ENCODE data around the gene PACC1. TPM values are rescaled to one million over a fixed set of nuclear protein-coding genes. Genes with fewer than 3 reads are reported as not detected.
A peak's percentile ranks its signal among the peaks of the same experiment; 100 is the strongest.

The PACC1 gene
- total RNA-seq, 1 donor from 2014 or later = 15.0 TPM

DNA sequence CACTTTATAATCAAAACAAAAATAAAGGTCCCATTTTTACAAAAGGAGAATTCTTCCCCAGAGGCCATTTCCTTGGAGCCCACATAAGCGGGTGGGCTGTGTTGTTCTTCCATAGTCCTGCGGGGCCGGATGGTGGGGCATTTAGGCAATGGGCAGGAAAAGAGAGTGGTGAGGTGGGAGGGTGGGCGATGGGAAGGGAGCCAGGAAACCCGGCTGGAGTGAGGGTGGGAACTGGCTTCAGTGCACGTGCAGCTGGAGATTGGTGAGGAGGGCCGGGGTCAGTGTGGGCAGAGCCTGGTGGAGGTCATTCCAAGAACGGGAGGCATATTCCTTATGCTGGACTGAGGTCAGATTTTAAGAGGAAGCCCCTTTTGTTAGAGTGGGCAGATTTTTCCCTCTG, 31.6 kb upstream of the PACC1 start:
- no peak for DNase-seq (ENCODE audit: low read depth)
- no peak for FAIRE-seq
- H3K4me3 ChIP-seq (ENCODE audit: low read depth, low read length) = no peak overlapping the region
- no peaks in the 10 kb centered on the region for H3K27me3 ChIP-seq (ENCODE audit: control insufficient read depth, insufficient read depth, low read length)
- TF ChIP-seq CTCF (IDR thresholded peaks at IDR 0.05; ENCODE audit: insufficient read depth, low read length, severe bottlenecking) = no peak
- peaks cover 5% of the 10 kb centered on the region for H3K36me3 ChIP-seq (ENCODE audit: control insufficient read depth, insufficient read depth, low read length)

GRCh38 chr1:212442408-212442807, 27.7 kb upstream of the PACC1 start:
- H3K27me3 ChIP-seq (ENCODE audit: control insufficient read depth, insufficient read depth, low read length) = no peaks in the 10 kb centered on the region
- H3K36me3 ChIP-seq (ENCODE audit: control insufficient read depth, insufficient read depth, low read length) = peaks cover 5% of the 10 kb centered on the region
- DNase-seq (ENCODE audit: low read depth) (no peak), FAIRE-seq (no peak)
- TF ChIP-seq CTCF (IDR thresholded peaks at IDR 0.05; ENCODE audit: insufficient read depth, low read length, severe bottlenecking) = no peak
- no peak overlapping the region for H3K4me3 ChIP-seq (ENCODE audit: low read depth, low read length)

DNA sequence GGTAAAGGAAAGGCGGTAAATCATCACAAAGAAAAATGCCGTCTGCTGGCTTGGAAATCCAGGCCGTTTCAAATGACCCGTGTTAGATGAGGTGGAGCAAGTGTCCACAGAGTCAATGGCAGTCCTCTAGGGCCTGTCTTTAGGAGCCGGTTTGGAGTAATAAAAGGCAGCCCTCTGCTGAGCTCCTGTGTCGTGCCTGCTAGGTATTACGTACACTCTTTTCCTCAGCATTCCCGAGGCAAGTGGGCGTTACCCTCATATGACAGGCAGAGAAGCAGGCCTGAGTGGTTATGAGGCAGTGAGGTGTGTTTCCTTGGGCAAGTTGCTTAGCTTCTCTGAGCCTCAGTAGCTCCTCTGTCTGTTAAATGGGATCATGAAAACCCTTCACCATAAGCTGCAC, 25.7 kb upstream of the PACC1 start:
- no peak for DNase-seq (ENCODE audit: low read depth)
- no peak for TF ChIP-seq CTCF (IDR thresholded peaks at IDR 0.05; ENCODE audit: insufficient read depth, low read length, severe bottlenecking)

DNA sequence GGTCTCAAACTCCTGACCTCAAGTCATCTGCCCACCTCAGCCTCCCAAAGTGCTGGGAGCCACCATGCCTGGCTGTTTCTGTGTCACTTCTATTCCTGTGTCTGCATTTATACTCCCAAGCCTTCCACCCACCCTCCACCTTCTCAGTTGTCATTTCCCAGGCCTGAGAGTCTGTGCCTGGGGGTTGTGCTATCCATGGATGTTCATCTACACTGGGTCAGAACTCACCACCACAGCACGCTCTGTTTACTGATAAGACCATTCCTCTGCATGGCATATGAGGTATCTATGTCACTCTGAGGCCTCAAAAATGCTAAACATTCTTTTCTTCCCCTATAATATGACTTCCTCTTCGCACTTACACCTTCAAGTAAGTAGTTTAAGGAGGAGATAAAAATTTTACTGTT, 24.1 kb upstream of the PACC1 start:
- Histone ChIP-seq H3K36me3 (ENCODE audit: control insufficient read depth, insufficient read depth, low read length) (no peaks in the 10 kb centered on the region), H3K27me3 (ENCODE audit: control insufficient read depth, insufficient read depth, low read length) (no peaks in the 10 kb centered on the region), H3K4me3 (ENCODE audit: low read depth, low read length) (no peak overlapping the region)
- FAIRE-seq = no peak
- no peak for TF ChIP-seq CTCF (IDR thresholded peaks at IDR 0.05; ENCODE audit: insufficient read depth, low read length, severe bottlenecking)
- DNase-seq (ENCODE audit: low read depth) = no peak

More for the DNA sequence above, 25.7 kb upstream of the PACC1 start:
- Histone ChIP-seq H3K4me3 (ENCODE audit: low read depth, low read length) (no peak overlapping the region), H3K36me3 (ENCODE audit: control insufficient read depth, insufficient read depth, low read length) (peaks cover 4% of the 10 kb centered on the region), H3K27me3 (ENCODE audit: control insufficient read depth, insufficient read depth, low read length) (no peaks in the 10 kb centered on the region)
- no peak for FAIRE-seq

DNA sequence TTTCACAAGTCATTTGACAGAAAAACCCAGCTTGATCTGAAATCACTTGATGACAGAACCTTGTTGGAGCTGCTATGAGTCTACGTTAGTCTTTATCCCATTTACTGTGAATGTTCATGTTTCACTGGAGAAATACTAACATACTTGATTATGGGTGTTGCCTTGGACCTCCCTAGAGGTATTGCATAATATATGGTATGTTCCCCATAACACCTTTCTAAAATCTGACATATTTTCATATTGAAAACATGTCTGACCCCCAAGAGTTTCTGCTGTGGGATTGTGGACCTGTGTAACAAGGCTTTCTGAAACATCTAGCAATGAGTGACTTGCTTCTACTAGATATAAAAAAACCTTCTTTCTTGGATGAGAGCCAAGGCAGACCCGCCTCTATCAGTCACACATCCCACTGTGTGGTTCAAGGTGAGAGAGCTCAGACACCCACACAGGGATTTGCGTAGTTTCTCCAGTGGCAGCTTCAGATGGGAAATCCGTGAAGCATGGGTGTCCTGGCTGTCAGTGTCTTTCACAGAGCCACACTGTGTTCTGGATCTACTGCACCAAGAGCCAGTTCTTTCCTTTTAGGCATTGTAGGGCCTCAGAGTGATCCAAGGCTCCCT, 22.6 kb upstream of the PACC1 start:
- Histone ChIP-seq H3K27me3 (ENCODE audit: control insufficient read depth, insufficient read depth, low read length) (no peaks in the 10 kb centered on the region), H3K36me3 (ENCODE audit: control insufficient read depth, insufficient read depth, low read length) (no peaks in the 10 kb centered on the region), H3K4me3 (ENCODE audit: low read depth, low read length) (no peak overlapping the region)
- DNase-seq (ENCODE audit: low read depth) = peak; percentile 15
- no peak for FAIRE-seq
- no peak for TF ChIP-seq CTCF (IDR thresholded peaks at IDR 0.05; ENCODE audit: insufficient read depth, low read length, severe bottlenecking)

DNA sequence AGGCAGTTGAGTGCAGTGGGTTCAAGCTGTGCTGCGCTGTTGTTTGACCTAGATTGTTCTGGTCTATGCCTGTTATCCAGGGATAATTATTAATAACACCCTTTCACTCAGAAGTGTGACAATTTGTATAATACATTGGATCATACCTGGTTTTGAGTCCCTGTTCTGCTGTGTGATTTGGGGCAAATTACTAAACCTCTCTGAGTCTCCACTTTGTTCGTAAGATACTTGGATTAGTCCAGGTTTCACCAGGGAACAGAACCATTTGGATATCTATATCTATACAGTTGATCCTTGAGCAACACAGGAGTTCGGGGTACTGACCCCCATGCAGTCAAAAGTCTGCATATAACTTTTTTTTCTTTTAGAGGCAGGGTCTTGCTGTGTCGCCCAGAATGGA, 20.3 kb upstream of the PACC1 start:
- FAIRE-seq (no peak), DNase-seq (ENCODE audit: low read depth) (no peak)
- no peaks in the 10 kb centered on the region for H3K27me3 ChIP-seq (ENCODE audit: control insufficient read depth, insufficient read depth, low read length)
- no peak overlapping the region for H3K4me3 ChIP-seq (ENCODE audit: low read depth, low read length)
- TF ChIP-seq CTCF (IDR thresholded peaks at IDR 0.05; ENCODE audit: insufficient read depth, low read length, severe bottlenecking) = no peak
- H3K36me3 ChIP-seq (ENCODE audit: control insufficient read depth, insufficient read depth, low read length) = no peaks in the 10 kb centered on the region
